Measurements from ENCODE around the gene SFTA2.

- TF ChIP-seq EZH2phosphoT487 (IDR thresholded peaks at IDR 0.05; ENCODE audit: insufficient read depth, low read depth) (no peak), EZH2 (IDR thresholded peaks at IDR 0.05; ENCODE audit: insufficient read depth, poor library complexity, severe bottlenecking) (no peak)
Observed at GRCh38 chr6:30970946-30971345, 39.0 kb upstream of the SFTA2 start.

Data from GM23248 (cell line).